Spleen (tissue), 11 donors: Measurements from ENCODE around the gene TRMT44. TPM values are rescaled to one million over a fixed set of nuclear protein-coding genes. Genes with fewer than 3 reads are reported as not detected.

Experiments
- DNase-seq: peaks from one replicate; pipeline ENCODE4 v3.0.0-alpha.2; 2020
- H3K27ac ChIP-seq, 8 donors: fragments of 200-600 bp; sonication (generic) in 7 of 8; 1 replicate in 4 of 8; 2 replicates in 4 of 8; pipeline versions ENCODE4 v1.5.0 to v1.8.0; 2016 to 2021; ENCODE audit warnings: inconsistent platforms in 4 of 8, mild to moderate bottlenecking in 4 of 8, moderate library complexity in 1 of 8
- H3K27me3 ChIP-seq, 7 donors: fragments of 200-600 bp; sonication (generic) in 6 of 7; replicated peaks in 1 of 7; 1 replicate in 4 of 7; 2 replicates in 3 of 7; pipeline versions ENCODE4 v1.5.0 to v1.8.0; 2016 to 2021; ENCODE audit warnings: inconsistent platforms in 3 of 7, mild to moderate bottlenecking in 1 of 7
- H3K36me3 ChIP-seq, 6 donors: fragments of 200-600 bp; sonication (generic) in 5 of 6; 1 replicate in 4 of 6; 2 replicates in 2 of 6; pipeline versions ENCODE4 v1.5.0 to v1.8.0; 2016 to 2021; ENCODE audit warnings: inconsistent platforms in 2 of 6
- H3K4me1 ChIP-seq, 6 donors: fragments of 200-600 bp; sonication (generic) in 5 of 6; 1 replicate in 3 of 6; 2 replicates in 3 of 6; pipeline versions ENCODE4 v1.5.0 to v1.8.0; 2016 to 2021; ENCODE audit warnings: inconsistent platforms in 3 of 6
- H3K4me3 ChIP-seq, 8 donors: fragments of 200-600 bp; sonication (generic) in 7 of 8; 1 replicate in 4 of 8; 2 replicates in 4 of 8; pipeline versions ENCODE4 v1.5.0 to v1.8.0; 2016 to 2021; ENCODE audit warnings: inconsistent platforms in 4 of 8, mild to moderate bottlenecking in 4 of 8, moderate library complexity in 2 of 8
- H3K9me3 ChIP-seq, 8 donors: fragments of 200-600 bp; sonication (generic) in 7 of 8; 1 replicate in 4 of 8; 2 replicates in 4 of 8; pipeline versions ENCODE4 v1.5.0 to v1.8.0; 2016 to 2021; ENCODE audit warnings: inconsistent platforms in 4 of 8
- CTCF ChIP-seq, 11 experiments: fragments of 200-600 bp in 7 of 11; fragments of 450-650 bp in 4 of 11; sonication (generic) in 4 of 11; IDR thresholded peaks in 8 of 11; conservative IDR thresholded peaks in 3 of 11; 1 replicate in 7 of 11; 2 replicates in 4 of 11; pipeline versions ENCODE4 v1.4.0 to v1.8.0; 2016 to 2021; ENCODE audit warnings: antibody characterized with exemption in 11 of 11, inconsistent platforms in 4 of 11, mild to moderate bottlenecking in 1 of 11
- POLR2A ChIP-seq, 3 donors: fragments of 450-650 bp; IDR thresholded peaks; one replicate each; pipeline ENCODE4 v1.5.1; 2017; ENCODE audit warnings: antibody characterized with exemption in 3 of 3, mild to moderate bottlenecking in 1 of 3
- POLR2AphosphoS5 ChIP-seq, 3 donors: sonication (generic); formaldehyde crosslinking; IDR thresholded peaks; one replicate each; pipeline ENCODE4 v1.5.1; 2017; ENCODE audit warnings: antibody characterized with exemption in 3 of 3
- WGBS, 5 donors: extraction: QIAGEN DNeasy Blood & Tissue Kit in 3 of 5; methylation state at CpG; one replicate each; pipeline versions ENCODE4 v1.1.5 to v1.1.7; 2013 to 2018; 5-methylcytosine and 5-hydroxymethylcytosine counted together
- intact Hi-C: fragments of 100-400 bp; cut with DNase I; formaldehyde crosslinking; loops from one replicate; pipeline ENCODE4 v1.15.0; 2023; ENCODE audit warnings: low total_unique reads
- polyA plus RNA-seq, 3 donors: library from polyadenylated mRNA; stranded (reverse); fragments of 200-250 nt; gene quantifications; one replicate each; pipeline ENCODE4 v1.2.1, GENCODE V29; 2013
- total RNA-seq, 7 donors: library from RNA; depleted of rRNA in 3 of 7; stranded (reverse); fragments of >200 nt in 3 of 7; fragmentation: NEBNext Ultra II Directional in 4 of 7; extraction: Animal tissue kit (Norgen Biotek cat#: 25700) in 4 of 7; gene quantifications; one replicate each; pipeline versions ENCODE4 v1.1.0 to v1.2.1, GENCODE V29; 2016 to 2021
- donor health status: healthy with polysubstance abuse.
- donor health status: DM: no; HTN: no; CAD: no; lungs with moderate emphysema.
- donor health status: DM: no; HTN: no; CAD: no.
- donor health status: Bipolar disorder and iron deficiency.
- donor health status: healthy.
- donor health status: DM: no; HTN: no; CAD: no.
- donor health status: DM: yes; HTN: yes; CAD: no.

The TRMT44 gene
- total and polyA plus RNA-seq, 10 donors, result 5.7 to 28.3 (median 21.6) TPM

DNA sequence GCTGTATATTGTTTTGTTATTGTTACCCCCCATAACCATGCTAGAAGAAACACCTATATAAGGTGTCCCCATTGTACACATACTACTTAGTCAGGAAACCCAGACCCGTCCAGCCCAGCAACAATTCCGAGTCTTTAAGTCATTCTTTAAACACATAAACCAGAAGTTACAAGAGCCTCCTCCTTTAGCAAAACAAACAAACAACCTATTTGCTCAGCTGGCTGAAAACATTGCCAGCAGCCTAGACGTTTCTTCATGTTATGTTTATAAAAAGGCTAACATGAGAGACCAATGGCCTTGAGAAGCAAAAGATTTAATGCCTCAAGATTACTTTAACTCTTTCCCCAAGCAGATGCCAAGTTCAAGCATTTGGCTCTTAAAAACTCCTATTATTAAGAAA, 1.4 kb upstream of the TRMT44 start:
- H3K4me3 ChIP-seq, result peak overlapping the region in 1 of 8 donors; percentile 99
- no peak for DNase-seq
- intact Hi-C loops, result no loop called here
- no peaks in the 10 kb centered on the region for H3K27me3 ChIP-seq
- H3K36me3 ChIP-seq, result no peaks in the 10 kb centered on the region
- TF ChIP-seq CTCF (IDR thresholded peaks at IDR 0.05 in 8 of 11, conservative IDR thresholded peaks at IDR 0.05 in 3 of 11) (no peak), POLR2A (IDR thresholded peaks at IDR 0.05) (no peak), POLR2AphosphoS5 (IDR thresholded peaks at IDR 0.05) (no peak)
- H3K4me1 ChIP-seq, result peaks cover 42 to 95% (median 76%) of the 10 kb centered on the region in 6 donors
- H3K27ac ChIP-seq, result peak overlapping the region in 2 of 8 donors; percentile 95 to 98
- H3K9me3 ChIP-seq, result peaks cover 0 to 8% (median 0%) of the 10 kb centered on the region in 8 donors
- WGBS, 5 donors, result 73 to 88% (median 81%) methylated on average over 3 of the region's 3 CpGs

DNA sequence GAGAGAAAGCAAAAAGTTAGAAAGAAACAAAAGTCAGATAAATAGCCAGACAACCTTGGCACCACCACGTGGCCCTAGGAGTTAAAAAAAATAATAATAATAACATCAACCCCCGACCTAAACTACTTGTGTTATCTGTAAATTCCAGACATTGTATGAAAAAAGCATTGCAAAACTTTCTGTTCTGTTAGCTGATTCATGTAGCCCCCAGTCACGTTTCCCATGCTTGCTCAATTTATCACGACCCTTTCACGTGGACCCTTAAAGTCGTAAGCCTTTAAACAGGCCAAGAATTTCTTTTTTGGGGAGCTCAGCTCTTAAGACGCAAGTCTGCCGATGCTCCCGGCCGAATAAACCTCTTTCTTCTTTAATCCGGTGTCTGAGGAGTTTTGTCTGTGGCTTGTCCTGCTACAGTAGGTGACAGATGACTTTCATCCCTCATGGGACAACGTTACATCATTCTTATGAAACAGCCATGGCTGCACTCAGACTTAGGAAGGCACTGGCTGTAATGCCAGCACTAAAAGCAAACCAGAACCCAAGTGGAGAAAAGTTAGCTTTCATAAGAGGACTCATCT, 574 bp upstream of the TRMT44 start:
- DNase-seq, result no peak
- 6 to 36% (median 27%) methylated on average over 12 of the region's 12 CpGs for WGBS, 5 donors
- H3K9me3 ChIP-seq, result peaks cover 0 to 8% (median 0%) of the 10 kb centered on the region in 8 donors
- peaks cover 38 to 94% (median 69%) of the 10 kb centered on the region in 6 donors for H3K4me1 ChIP-seq
- peak overlapping the region; percentile 89 to 98 (median 93) for H3K27ac ChIP-seq
- no peaks in the 10 kb centered on the region for H3K27me3 ChIP-seq
- peaks cover 0 to 1% (median 0%) of the 10 kb centered on the region in 6 donors for H3K36me3 ChIP-seq
- no peak for TF ChIP-seq POLR2A (IDR thresholded peaks at IDR 0.05)
- no peak for TF ChIP-seq CTCF (IDR thresholded peaks at IDR 0.05 in 8 of 11, conservative IDR thresholded peaks at IDR 0.05 in 3 of 11)
- TF ChIP-seq POLR2AphosphoS5 (IDR thresholded peaks at IDR 0.05), result no peak
- intact Hi-C loops, result no loop called here
- H3K4me3 ChIP-seq, result peak overlapping the region; percentile 97 to 100 (median 100)

GRCh38 chr4:8441499-8442091, 1.0 kb downstream of the TRMT44 start:
- H3K27me3 ChIP-seq, result no peaks in the 10 kb centered on the region
- peaks cover 25 to 78% (median 55%) of the 10 kb centered on the region in 6 donors for H3K4me1 ChIP-seq
- DNase-seq, result no peak
- peak overlapping the region; percentile 97 to 100 (median 100) for H3K4me3 ChIP-seq
- TF ChIP-seq CTCF (IDR thresholded peaks at IDR 0.05 in 8 of 11, conservative IDR thresholded peaks at IDR 0.05 in 3 of 11) (no peak), POLR2A (IDR thresholded peaks at IDR 0.05) (no peak), POLR2AphosphoS5 (IDR thresholded peaks at IDR 0.05) (no peak)
- H3K9me3 ChIP-seq, result peaks cover 0 to 8% (median 0%) of the 10 kb centered on the region in 8 donors
- intact Hi-C loops, result no loop called here
- 60 to 73% (median 65%) methylated on average over 17 of the region's 17 CpGs for WGBS, 5 donors
- H3K27ac ChIP-seq, result peak overlapping the region in 2 of 8 donors; percentile 92 to 98
- H3K36me3 ChIP-seq, result peaks cover 0 to 17% (median 1%) of the 10 kb centered on the region in 6 donors
